Measurements from ENCODE around the gene LYSMD1.

LYSMD1 gene

GRCh38 chr1:151175041-151175741 is 9.5 kb upstream of the LYSMD1 start:
- DNase-seq (ENCODE audit: low read depth in 2 of 2), result no peak

GRCh38 chr1:151171190-151171589 is 5.5 kb upstream of the LYSMD1 start:
- no peak for DNase-seq (ENCODE audit: low read depth in 2 of 2)

GRCh38 chr1:151167116-151167515 is 1.4 kb upstream of the LYSMD1 start:
- no peak for DNase-seq (ENCODE audit: low read depth in 2 of 2)

GRCh38 chr1:151166505-151166956 is 829 bp upstream of the LYSMD1 start:
- DNase-seq (ENCODE audit: low read depth in 2 of 2), result no peak

- DNase-seq (ENCODE audit: low read depth in 2 of 2), result no peak
These were observed 393 bp downstream of the LYSMD1 start for GRCh38 chr1:151165281-151165737.

- DNase-seq (ENCODE audit: low read depth in 2 of 2), result no peak
These were observed 896 bp downstream of the LYSMD1 start for GRCh38 chr1:151164732-151165280.

- DNase-seq (ENCODE audit: low read depth in 2 of 2), result no peak
These were observed 6.3 kb downstream of the LYSMD1 start for GRCh38 chr1:151159373-151159772.

- DNase-seq (ENCODE audit: low read depth in 2 of 2), result no peak
These were observed 6.9 kb downstream of the LYSMD1 start for GRCh38 chr1:151158751-151159251.

GRCh38 chr1:151158326-151158725 is 7.4 kb downstream of the LYSMD1 start:
- no peak for DNase-seq (ENCODE audit: low read depth in 2 of 2)

GRCh38 chr1:151157067-151157531 is 8.6 kb downstream of the LYSMD1 start:
- DNase-seq (ENCODE audit: low read depth in 2 of 2), result peak in 1 of 2 donors; percentile 34

- peak in 1 of 2 donors; percentile 58 for DNase-seq (ENCODE audit: low read depth in 2 of 2)
These were observed 9.2 kb downstream of the LYSMD1 start, which contains the start of gene TNFAIP8L2 for GRCh38 chr1:151156515-151156819. Gene TNFAIP8L2 (plus strand): TSS chr1:151156649. CDS start chr1:151158698, 2,049 bp downstream.

- no peak for DNase-seq (ENCODE audit: low read depth in 2 of 2)
These were observed 18.0 kb downstream of the LYSMD1 start for GRCh38 chr1:151147665-151148064.

- DNase-seq (ENCODE audit: low read depth in 2 of 2), result no peak
These were observed 18.6 kb downstream of the LYSMD1 start for GRCh38 chr1:151147132-151147503.

- DNase-seq (ENCODE audit: low read depth in 2 of 2), result peak; percentile 77
These were observed 19.1 kb downstream of the LYSMD1 start, which contains the start of gene SEMA6C for GRCh38 chr1:151146412-151147131. Gene SEMA6C (minus strand): TSS chr1:151146631. CDS start chr1:151142621, 4,010 bp downstream.

- DNase-seq (ENCODE audit: low read depth in 2 of 2), result no peak
These were observed 19.7 kb downstream of the LYSMD1 start for GRCh38 chr1:151146072-151146411.

GRCh38 chr1:151145304-151146071 is 20.2 kb downstream of the LYSMD1 start:
- no peak for DNase-seq (ENCODE audit: low read depth in 2 of 2)

- no peak for DNase-seq (ENCODE audit: low read depth in 2 of 2)
These were observed 21.0 kb downstream of the LYSMD1 start for GRCh38 chr1:151144474-151145303.

- no peak for DNase-seq (ENCODE audit: low read depth in 2 of 2)
These were observed 21.7 kb downstream of the LYSMD1 start for GRCh38 chr1:151143986-151144385.

GRCh38 chr1:151143057-151143435 is 22.7 kb downstream of the LYSMD1 start:
- DNase-seq (ENCODE audit: low read depth in 2 of 2), result no peak

- DNase-seq (ENCODE audit: low read depth in 2 of 2), result no peak
These were observed 23.2 kb downstream of the LYSMD1 start for GRCh38 chr1:151142411-151143056.
